Endothelial cell of umbilical vein (primary cell): Measurements from ENCODE around the gene ARPC5L. TPM values are rescaled to one million over a fixed set of nuclear protein-coding genes. Genes with fewer than 3 reads are reported as not detected.

Source experiments
- BruUV-seq: library from RNA; stranded (reverse); fragments of 400-500 nt; replicated peaks from 2 replicates; lab custom pipeline; 2021; lab: Mats Ljungman, UMichigan
- CTCF ChIA-PET: fragments of 300-600, 350-600 bp; sonication (Branson Sonifier 250); formaldehyde crosslinking; loops from one replicate; lab custom pipeline; 2021; ENCODE audit warnings: antibody characterized with exemption, inconsistent platforms; lab: Charles Lee
- POLR2A ChIA-PET: fragments of 300-600, 350-600 bp; sonication (Branson Sonifier 250); formaldehyde crosslinking; loops from one replicate; lab custom pipeline; 2021; ENCODE audit warnings: antibody characterized with exemption, inconsistent platforms; lab: Charles Lee
- DNase-seq: peaks from one replicate; pipeline ENCODE4 v3.0.0-alpha.2; 2011; ENCODE audit warnings: low read depth, low spot score
- FAIRE-seq: peaks from 2 replicates; lab custom pipeline; 2011; peaks lifted over from hg19 to GRCh38; lab: Jason Lieb, UNC
- H2AFZ ChIP-seq: 2 replicates; pipeline ENCODE4 v1.6.0; 2012; ENCODE audit warnings: low read depth, low read length, control low read depth, inconsistent platforms
- H3K27ac ChIP-seq: 2 replicates; pipeline ENCODE4 v1.5.1; 2011; ENCODE audit warnings: low read depth, mild to moderate bottlenecking, control low read depth, low read length, moderate library complexity; ENCODE audit not compliant: insufficient read depth
- H3K27me3 ChIP-seq, 2 experiments: 2 replicates each; pipeline versions ENCODE4 v1.6.0 to v1.6.1; 2011; ENCODE audit warnings: low read length in 2 of 2, mixed read lengths in 1 of 2; ENCODE audit not compliant: control insufficient read depth in 2 of 2, insufficient read depth in 2 of 2
- H3K36me3 ChIP-seq, 2 experiments: 2 replicates in 1 of 2; 3 replicates in 1 of 2; pipeline ENCODE4 v1.5.1; 2011; ENCODE audit warnings: low read length in 2 of 2, mild to moderate bottlenecking in 1 of 2, moderate library complexity in 1 of 2; ENCODE audit not compliant: control insufficient read depth in 2 of 2, insufficient read depth in 2 of 2; ENCODE audit errors: extremely low read depth in 1 of 2
- H3K4me1 ChIP-seq: 3 replicates; pipeline ENCODE4 v1.5.1; 2011; ENCODE audit warnings: mild to moderate bottlenecking, low read length; ENCODE audit not compliant: control insufficient read depth, insufficient read depth; ENCODE audit errors: extremely low read depth
- H3K4me2 ChIP-seq: 2 replicates; pipeline ENCODE4 v1.6.1; 2011; ENCODE audit warnings: low read length, control low read depth, mixed read lengths; ENCODE audit not compliant: insufficient read depth
- H3K4me3 ChIP-seq, 3 experiments: fragments of 200-600 bp in 1 of 3; sonication (generic), shearing (Covaris generic) in 1 of 3; replicated peaks in 1 of 3; 2 replicates each; pipeline ENCODE4 v1.5.1; 2011 to 2016; ENCODE audit warnings: control low read depth in 3 of 3, low read length in 3 of 3, mild to moderate bottlenecking in 2 of 3, inconsistent platforms in 1 of 3, low read depth in 1 of 3, moderate library complexity in 1 of 3; ENCODE audit not compliant: insufficient read depth in 1 of 3
- H3K79me2 ChIP-seq: 2 replicates; pipeline ENCODE4 v1.6.0; 2012; ENCODE audit warnings: low read length, inconsistent platforms; ENCODE audit not compliant: control insufficient read depth, insufficient read depth
- H3K9ac ChIP-seq: replicated peaks from 2 replicates; pipeline ENCODE3; 2011; ENCODE audit warnings: low read length, control low read depth; ENCODE audit not compliant: insufficient read depth; ENCODE audit errors: extremely low read depth
- H3K9me1 ChIP-seq: replicated peaks from 3 replicates; pipeline ENCODE4 v1.6.0; 2011; ENCODE audit warnings: mild to moderate bottlenecking, low read length; ENCODE audit not compliant: control insufficient read depth, insufficient read depth; ENCODE audit errors: extremely low read depth
- H3K9me3 ChIP-seq: replicated peaks from 2 replicates; pipeline ENCODE4 v1.5.1; 2012; ENCODE audit warnings: low read length, inconsistent platforms; ENCODE audit not compliant: control insufficient read depth, insufficient read depth
- H4K20me1 ChIP-seq: replicated peaks from 2 replicates; pipeline ENCODE3; 2011; ENCODE audit warnings: mild to moderate bottlenecking, low read length; ENCODE audit not compliant: control insufficient read depth, insufficient read depth; ENCODE audit errors: extremely low read depth
- CTCF ChIP-seq, 2 donors: IDR thresholded peaks; 1 replicate in 1 of 2; 2 replicates in 1 of 2; pipeline ENCODE4 v1.5.1; 2011; ENCODE audit warnings: low read length in 2 of 2, mild to moderate bottlenecking in 2 of 2, moderate library complexity in 2 of 2, control low read depth in 1 of 2, inconsistent platforms in 1 of 2, low read depth in 1 of 2; ENCODE audit not compliant: insufficient read depth in 1 of 2; ENCODE audit errors: extremely low read depth in 1 of 2
- EZH2 ChIP-seq: IDR thresholded peaks from 2 replicates; pipeline ENCODE4 v1.6.1; 2012; ENCODE audit warnings: borderline replicate concordance, low read depth, mild to moderate bottlenecking, moderate library complexity, low read length, inconsistent platforms; ENCODE audit not compliant: severe bottlenecking
- FOS ChIP-seq: IDR thresholded peaks from 2 replicates; pipeline ENCODE4 v1.6.1; 2011; ENCODE audit warnings: mild to moderate bottlenecking, low read length, moderate library complexity, borderline replicate concordance; ENCODE audit not compliant: insufficient read depth
- GATA2 ChIP-seq: IDR thresholded peaks from 2 replicates; pipeline ENCODE4 v1.7.0; 2011; ENCODE audit warnings: low read depth, mild to moderate bottlenecking, moderate library complexity, mixed read lengths, low read length; ENCODE audit not compliant: insufficient read length, insufficient read depth
- JUN ChIP-seq: IDR thresholded peaks from 2 replicates; pipeline ENCODE4 v1.6.1; 2011; ENCODE audit warnings: borderline replicate concordance, low read depth; ENCODE audit not compliant: insufficient read length, insufficient read depth
- MAX ChIP-seq: IDR thresholded peaks from 2 replicates; pipeline ENCODE4 v1.6.1; 2011; ENCODE audit not compliant: insufficient read depth, insufficient read length
- MYC ChIP-seq: IDR thresholded peaks from one replicate; pipeline ENCODE4 v1.6.1; 2011; ENCODE audit warnings: mild to moderate bottlenecking, low read depth, low read length
- POLR2A ChIP-seq: IDR thresholded peaks from 2 replicates; pipeline ENCODE4 v1.6.1; 2012; ENCODE audit warnings: low read depth, mild to moderate bottlenecking, control low read depth, low read length
- POLR2AphosphoS5 ChIP-seq: IDR thresholded peaks from 2 replicates; pipeline ENCODE4 v1.6.1; 2012; ENCODE audit warnings: low read depth, mild to moderate bottlenecking, control low read depth, low read length, moderate library complexity; ENCODE audit not compliant: insufficient read depth
- dilution Hi-C: fragments of 300-500 bp; cut with MboI; formaldehyde crosslinking; loops from one replicate; pipeline ENCODE4 v1.15.0; 2019; ENCODE audit warnings: low sequenced_read_pairs; ENCODE audit not compliant: extremely low pct_ligation_motif_present
- intact Hi-C: fragments of 100-400 bp; cut with micrococcal nuclease; formaldehyde crosslinking; loops from one replicate; pipeline ENCODE4 v1.10.0; 2022
- polyA plus RNA-seq, 4 experiments: library from polyadenylated mRNA; depleted of rRNA in 3 of 4; stranded (reverse) in 3 of 4; unstranded in 1 of 4; fragments of >200 nt; gene quantifications; 2 replicates each; pipeline versions ENCODE4 v1.2.1 to v1.2.3, GENCODE V29; 2011 to 2012; ENCODE audit warnings: missing spikeins in 1 of 4
- total RNA-seq: library from RNA; stranded (reverse); gene quantifications from 2 replicates; pipeline ENCODE4 v1.2.3, GENCODE V29; 2021

ARPC5L gene
- total and polyA plus RNA-seq, 2 donors (not counting 3 experiments of a cell fraction or from before 2014, with no cell fraction given): 60.7 to 68.1 TPM

GRCh38 chr9:124860582-124861341, 1.2 kb upstream of the ARPC5L start:
- Histone ChIP-seq H3K36me3 (peaks cover 18 to 39% of the 10 kb centered on the region in 2 experiments), H3K27ac (no peak overlapping the region), H3K27me3 (no peaks in the 10 kb centered on the region), H3K9me1 (no peaks in the 10 kb centered on the region), H3K4me3 (peak overlapping the region; percentile 64 to 66 (median 64)), H3K9ac (peak overlapping the region; percentile 82), H2AFZ (no peak overlapping the region), H3K9me3 (no peaks in the 10 kb centered on the region), H4K20me1 (peaks cover 8% of the 10 kb centered on the region), H3K4me2 (peak overlapping the region; percentile 99), H3K79me2 (peaks cover 34% of the 10 kb centered on the region), H3K4me1 (peaks cover 22% of the 10 kb centered on the region)
- dilution Hi-C loops: no loop called here
- TF ChIP-seq POLR2A (peak; percentile 44), EZH2 (no peak), MAX (no peak)
- FAIRE-seq (peak; percentile 49), DNase-seq (peak; percentile 31)
- ChIA-PET POLR2A (interaction anchor here (0.5 to 1.8 kb wide), 6 partner anchors 7 to 381 kb away, joined by 3 to 5 read pairs (median 3); partner anchors contain the start of genes HSPA5, NR6A1 and WDR38), CTCF (interaction anchor here (1.1 to 4.1 kb wide), 5 partner anchors 8 to 282 kb away, joined by 4 to 35 read pairs (median 8); partner anchors contain the start of genes NR6A1, SCAI and WDR38)
- no TSS peak for BruUV-seq
- intact Hi-C loops: loop anchor here (1.0 to 5.0 kb wide), 3 partner anchors 10 to 382 kb away; partner anchors contain the start of gene HSPA5

- Histone ChIP-seq H3K27me3 (no peaks in the 10 kb centered on the region), H3K4me3 (no peak overlapping the region), H3K9ac (no peak overlapping the region), H4K20me1 (peaks cover 8% of the 10 kb centered on the region), H3K9me1 (no peaks in the 10 kb centered on the region), H3K4me2 (no peak overlapping the region), H3K4me1 (peaks cover 30% of the 10 kb centered on the region), H2AFZ (peak overlapping the region; percentile 65), H3K9me3 (no peaks in the 10 kb centered on the region), H3K79me2 (peaks cover 40% of the 10 kb centered on the region), H3K27ac (no peak overlapping the region), H3K36me3 (peaks cover 15 to 20% of the 10 kb centered on the region in 2 experiments)
- TF ChIP-seq CTCF (IDR thresholded peaks at IDR 0.05; ENCODE audit: extremely low read depth in 1 of 2, insufficient read depth in 1 of 2, low read depth in 1 of 2, low read length in 2 of 2) (no peak), POLR2AphosphoS5 (no peak), FOS (no peak), POLR2A (no peak), MYC (no peak), EZH2 (no peak), JUN (no peak), GATA2 (no peak), MAX (no peak)
- peak; percentile 83 for FAIRE-seq
- ChIA-PET POLR2A (interaction anchor here (0.5 kb wide), 1 partner anchor 94 kb away, joined by 10 read pairs; no protein-coding TSS in a partner anchor), CTCF (interaction anchor here (4.1 kb wide), 1 partner anchor 10 kb away, joined by 35 read pairs; the partner anchor contains the start of gene WDR38)
- no TSS peak for BruUV-seq
- dilution Hi-C loops (no loop called here), intact Hi-C loops (loop anchor here (2.0 to 5.0 kb wide), 3 partner anchors 205 to 379 kb away; partner anchors contain the start of gene HSPA5)
- DNase-seq: no peak
These were observed 1.5 kb downstream of the ARPC5L start for GRCh38 chr9:124863371-124863871.
